DOHH2 (cell line): ENCODE measurements around the gene CYP17A1.
"Not testable (repeated sequence)": the region's sequence is repeated elsewhere in the genome, so short reads cannot be mapped to it uniquely, and the experiment has no call there.

ENCODE experiments used
- H3F3A ChIP-seq: fragments of 200-600 bp; sonication (generic), shearing (Covaris generic); 2 replicates; pipeline ENCODE4 v1.6.0; 2016; ENCODE audit warnings: antibody characterized with exemption, mild to moderate bottlenecking; ENCODE audit not compliant: control insufficient read depth, insufficient read depth
- H3K27ac ChIP-seq: fragments of 200-600 bp; sonication (generic); 2 replicates; pipeline ENCODE4 v1.5.1; 2014; ENCODE audit warnings: low read depth, mild to moderate bottlenecking, low read length, moderate library complexity
- H3K27me3 ChIP-seq: fragments of 200-600 bp; sonication (generic); 2 replicates; pipeline ENCODE4 v1.6.1; 2014; ENCODE audit warnings: mild to moderate bottlenecking, low read length, mixed read lengths; ENCODE audit not compliant: control insufficient read depth
- H3K36me3 ChIP-seq: fragments of 200-600 bp; sonication (generic); 2 replicates; pipeline ENCODE4 v1.6.1; 2014; ENCODE audit warnings: mild to moderate bottlenecking, low read length, moderate library complexity, mixed read lengths; ENCODE audit not compliant: control insufficient read depth
- H3K4me1 ChIP-seq: fragments of 200-600 bp; sonication (generic); 2 replicates; pipeline ENCODE4 v1.6.1; 2014; ENCODE audit warnings: mild to moderate bottlenecking, low read length, mixed read lengths; ENCODE audit not compliant: control insufficient read depth
- H3K4me2 ChIP-seq: fragments of 200-600 bp; sonication (generic); 2 replicates; pipeline ENCODE4 v1.6.0; 2014; ENCODE audit warnings: mild to moderate bottlenecking, low read length, moderate library complexity
- H3K4me3 ChIP-seq: fragments of 200-600 bp; sonication (generic); 2 replicates; pipeline ENCODE4 v1.5.1; 2014; ENCODE audit warnings: mild to moderate bottlenecking, low read length, mixed read lengths
- H3K79me2 ChIP-seq: fragments of 200-600 bp; sonication (generic); 2 replicates; pipeline ENCODE4 v1.6.1; 2014; ENCODE audit warnings: mild to moderate bottlenecking, low read length, mixed read lengths; ENCODE audit not compliant: control insufficient read depth
- H3K9me2 ChIP-seq: fragments of 200-600 bp; sonication (generic); replicated peaks from 2 replicates; pipeline ENCODE4 v1.6.1; 2014; ENCODE audit warnings: mild to moderate bottlenecking, low read length, mixed read lengths; ENCODE audit not compliant: control insufficient read depth
- H3K9me3 ChIP-seq: fragments of 200-600 bp; sonication (generic); 2 replicates; pipeline ENCODE4 v1.6.1; 2014; ENCODE audit warnings: antibody characterized with exemption, low read length, mixed read lengths; ENCODE audit not compliant: control insufficient read depth, insufficient read depth
- H4K20me1 ChIP-seq: fragments of 200-600 bp; sonication (generic); 2 replicates; pipeline ENCODE4 v1.6.0; 2014; ENCODE audit warnings: low read depth, mild to moderate bottlenecking, antibody characterized with exemption, low read length, moderate library complexity; ENCODE audit not compliant: control insufficient read depth, insufficient read depth
- EZH2phosphoT487 ChIP-seq: fragments of 200-600 bp; sonication (generic); IDR thresholded peaks from 2 replicates; pipeline ENCODE4 v1.6.1; 2017; ENCODE audit warnings: borderline replicate concordance, mild to moderate bottlenecking, antibody characterized with exemption, low read length, moderate library complexity, mixed read lengths
- TF ChIP-seq, protein P1 (sequence below): fragments of 200-600 bp; sonication (generic); IDR thresholded peaks from one replicate; pipeline ENCODE4 v1.5.1; 2014; ENCODE audit warnings: antibody characterized with exemption, mild to moderate bottlenecking, low read depth, low read length; ENCODE audit not compliant: poor library complexity, severe bottlenecking

CYP17A1 gene

GRCh38 chr10:102845352-102845902 is 8.2 kb upstream of the CYP17A1 start:
- Histone ChIP-seq H3K27me3 (no peaks in the 10 kb centered on the region), H3K9me3 (no peaks in the 10 kb centered on the region), H3K4me3 (no peak overlapping the region), H4K20me1 (no peaks in the 10 kb centered on the region), H3K36me3 (no peaks in the 10 kb centered on the region), H3K4me1 (no peaks in the 10 kb centered on the region), H3K79me2 (no peaks in the 10 kb centered on the region), H3K9me2 (no peaks in the 10 kb centered on the region), H3K4me2 (no peak overlapping the region), H3F3A (no peaks in the 10 kb centered on the region), H3K27ac (no peak overlapping the region)
- no peak for TF ChIP-seq EZH2phosphoT487
- TF ChIP-seq, protein P1, sequence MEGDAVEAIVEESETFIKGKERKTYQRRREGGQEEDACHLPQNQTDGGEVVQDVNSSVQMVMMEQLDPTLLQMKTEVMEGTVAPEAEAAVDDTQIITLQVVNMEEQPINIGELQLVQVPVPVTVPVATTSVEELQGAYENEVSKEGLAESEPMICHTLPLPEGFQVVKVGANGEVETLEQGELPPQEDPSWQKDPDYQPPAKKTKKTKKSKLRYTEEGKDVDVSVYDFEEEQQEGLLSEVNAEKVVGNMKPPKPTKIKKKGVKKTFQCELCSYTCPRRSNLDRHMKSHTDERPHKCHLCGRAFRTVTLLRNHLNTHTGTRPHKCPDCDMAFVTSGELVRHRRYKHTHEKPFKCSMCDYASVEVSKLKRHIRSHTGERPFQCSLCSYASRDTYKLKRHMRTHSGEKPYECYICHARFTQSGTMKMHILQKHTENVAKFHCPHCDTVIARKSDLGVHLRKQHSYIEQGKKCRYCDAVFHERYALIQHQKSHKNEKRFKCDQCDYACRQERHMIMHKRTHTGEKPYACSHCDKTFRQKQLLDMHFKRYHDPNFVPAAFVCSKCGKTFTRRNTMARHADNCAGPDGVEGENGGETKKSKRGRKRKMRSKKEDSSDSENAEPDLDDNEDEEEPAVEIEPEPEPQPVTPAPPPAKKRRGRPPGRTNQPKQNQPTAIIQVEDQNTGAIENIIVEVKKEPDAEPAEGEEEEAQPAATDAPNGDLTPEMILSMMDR, result no peak

DNA sequence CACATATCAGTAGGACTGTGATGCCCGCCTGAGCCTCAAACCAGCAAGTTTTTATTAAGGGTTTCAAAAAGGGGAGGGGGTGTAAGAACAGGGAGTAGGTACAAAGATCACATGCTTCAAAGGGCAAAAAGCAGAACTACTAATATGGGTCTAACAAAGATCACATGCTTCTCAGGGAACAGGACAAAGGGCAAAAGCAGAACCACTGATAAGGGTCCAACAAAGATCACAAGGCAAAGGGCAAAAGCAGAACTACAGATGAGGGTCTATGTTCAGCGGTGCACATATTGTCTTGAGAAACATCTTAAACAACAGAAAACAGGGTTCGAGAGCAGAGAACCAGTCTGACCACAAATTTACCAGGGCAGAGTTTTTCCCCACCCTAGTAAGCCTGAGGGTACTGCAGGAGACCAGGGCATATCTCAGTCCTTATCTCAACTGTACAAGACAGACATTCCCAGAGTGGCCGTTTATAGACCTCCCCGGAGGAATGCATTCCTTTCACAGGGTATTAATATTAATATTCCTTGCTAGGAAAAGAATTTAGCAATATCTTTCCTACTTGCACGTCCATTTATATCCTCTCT is 7.1 kb upstream of the CYP17A1 start:
- H4K20me1 ChIP-seq, H3K79me2 ChIP-seq, H3K27ac ChIP-seq, H3K4me1 ChIP-seq, H3K4me3 ChIP-seq, H3K36me3 ChIP-seq, H3K9me2 ChIP-seq, H3K4me2 ChIP-seq, H3F3A ChIP-seq, H3K27me3 ChIP-seq, H3K9me3 ChIP-seq: not testable (repeated sequence)

DNA sequence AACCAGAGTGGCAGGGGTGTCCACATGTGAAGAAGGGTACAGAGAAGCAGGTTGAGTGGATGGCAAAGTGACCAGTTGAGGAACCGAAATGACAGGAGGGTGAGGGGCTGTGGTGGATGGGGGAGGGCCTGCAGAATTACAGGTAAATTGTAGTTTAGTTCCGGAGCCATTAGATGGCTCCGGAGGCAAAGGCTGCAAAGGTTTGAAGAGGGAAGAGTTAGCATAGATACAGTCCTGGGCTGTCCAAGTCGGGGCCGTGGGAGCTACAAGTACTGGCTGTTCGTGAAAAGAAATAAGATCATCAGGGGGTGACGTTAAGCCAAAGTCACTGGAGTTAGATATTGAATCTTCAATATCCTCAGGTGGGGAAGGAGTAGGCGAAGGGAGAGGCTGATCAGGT is 5.9 kb upstream of the CYP17A1 start:
- not testable (repeated sequence) for H3K79me2 ChIP-seq, H3K36me3 ChIP-seq, H3K4me2 ChIP-seq, H3K27ac ChIP-seq, H3F3A ChIP-seq, H3K9me2 ChIP-seq, H3K4me3 ChIP-seq, H3K4me1 ChIP-seq, H4K20me1 ChIP-seq, H3K27me3 ChIP-seq, H3K9me3 ChIP-seq

DNA sequence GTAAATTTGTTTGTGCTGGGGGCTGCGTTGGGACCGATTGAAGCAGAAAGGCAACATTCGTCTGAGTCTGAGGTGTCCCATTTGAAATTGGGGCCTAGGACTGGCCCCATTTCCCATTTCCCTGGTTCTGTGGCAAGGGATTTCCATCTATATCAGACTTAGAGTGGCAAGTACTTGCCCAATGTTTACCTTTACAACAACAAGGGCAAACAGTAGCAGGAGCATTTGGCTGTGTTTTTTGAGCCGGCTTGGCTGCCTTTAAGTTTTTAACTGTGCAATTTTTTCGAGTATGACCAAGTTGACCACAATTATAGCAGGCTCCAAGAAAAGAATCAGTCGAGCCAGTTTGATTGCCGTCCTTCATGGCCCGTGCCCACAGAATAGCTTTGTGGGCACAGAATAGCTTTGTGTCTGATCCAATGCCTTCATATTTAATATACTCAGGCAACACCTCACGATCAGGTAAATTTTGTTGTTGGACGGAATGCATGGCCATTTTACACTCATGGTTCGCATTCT is 4.7 kb upstream of the CYP17A1 start:
- Histone ChIP-seq H3K4me2 (no peak overlapping the region), H3K36me3 (no peaks in the 10 kb centered on the region), H3F3A (no peaks in the 10 kb centered on the region), H3K9me2 (no peaks in the 10 kb centered on the region), H3K79me2 (no peaks in the 10 kb centered on the region), H3K4me3 (no peak overlapping the region), H3K4me1 (no peaks in the 10 kb centered on the region), H3K27me3 (no peaks in the 10 kb centered on the region), H3K27ac (no peak overlapping the region), H4K20me1 (no peaks in the 10 kb centered on the region), H3K9me3 (no peaks in the 10 kb centered on the region)
- TF ChIP-seq, protein P1, result no peak
- TF ChIP-seq EZH2phosphoT487, result no peak

DNA sequence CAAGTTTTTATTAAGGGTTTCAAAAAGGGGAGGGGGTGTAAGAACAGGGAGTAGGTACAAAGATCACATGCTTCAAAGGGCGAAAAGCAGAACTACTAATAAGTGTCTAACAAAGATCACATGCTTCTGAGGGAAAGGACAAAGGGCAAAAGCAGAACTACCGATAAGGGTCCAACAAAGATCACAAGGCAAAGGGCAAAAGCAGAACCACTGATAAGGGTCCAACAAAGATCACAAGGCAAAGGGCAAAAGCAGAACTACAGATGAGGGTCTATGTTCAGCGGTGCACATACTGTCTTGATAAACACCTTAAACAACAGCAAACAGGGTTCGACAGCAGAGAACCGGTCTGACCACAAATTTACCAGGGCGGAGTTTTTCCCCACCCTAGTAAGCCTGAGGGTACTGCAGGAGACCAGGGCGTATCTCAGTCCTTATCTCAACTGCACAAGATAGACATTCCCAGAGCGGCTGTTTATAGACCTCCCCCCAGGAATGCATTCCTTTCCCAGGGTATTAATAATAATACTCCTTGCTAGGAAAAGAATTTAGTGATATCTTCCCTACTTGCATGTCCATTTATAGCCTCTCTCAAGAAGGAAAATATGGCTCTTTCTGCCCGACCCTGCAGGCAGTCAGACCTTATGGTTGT is 1.2 kb upstream of the CYP17A1 start:
- H3K79me2 ChIP-seq, H3F3A ChIP-seq, H3K27me3 ChIP-seq, H3K4me2 ChIP-seq, H3K4me1 ChIP-seq, H3K9me3 ChIP-seq, H3K4me3 ChIP-seq, H3K36me3 ChIP-seq, H3K27ac ChIP-seq, H3K9me2 ChIP-seq, H4K20me1 ChIP-seq: not testable (repeated sequence)
